Endothelial cell (in vitro differentiated cells): Measurements from ENCODE around the gene CERS4. TPM values are rescaled to one million over a fixed set of nuclear protein-coding genes. Genes with fewer than 3 reads are reported as not detected.
"Not testable (repeated sequence)": the region's sequence is repeated elsewhere in the genome, so short reads cannot be mapped to it uniquely, and the experiment has no call there.

ENCODE experiments used
- DNase-seq: peaks from one replicate; pipeline ENCODE4 v3.0.0; 2021; ENCODE audit warnings: low spot score
- H3K27ac Mint-ChIP-seq: one replicate; pipeline ENCODE4 v1.8.0; 2021; ENCODE audit warnings: mixed read lengths, inconsistent platforms; ENCODE audit not compliant: unreplicated experiment
- H3K27me3 Mint-ChIP-seq: one replicate; pipeline ENCODE4 v1.8.0; 2021; ENCODE audit warnings: mild to moderate bottlenecking, moderate library complexity, mixed read lengths, inconsistent platforms; ENCODE audit not compliant: unreplicated experiment
- H3K36me3 Mint-ChIP-seq: one replicate; pipeline ENCODE4 v1.8.0; 2021; ENCODE audit warnings: mild to moderate bottlenecking, low read depth, mixed read lengths, inconsistent platforms; ENCODE audit not compliant: unreplicated experiment
- H3K4me1 Mint-ChIP-seq: one replicate; pipeline ENCODE4 v1.8.0; 2021; ENCODE audit warnings: mild to moderate bottlenecking, mixed read lengths, inconsistent platforms; ENCODE audit not compliant: unreplicated experiment
- H3K4me3 Mint-ChIP-seq: one replicate; pipeline ENCODE4 v1.8.0; 2021; ENCODE audit warnings: mild to moderate bottlenecking, mixed read lengths, inconsistent platforms; ENCODE audit not compliant: unreplicated experiment
- H3K9me3 Mint-ChIP-seq: one replicate; pipeline ENCODE4 v1.8.0; 2021; ENCODE audit warnings: mixed read lengths, inconsistent platforms; ENCODE audit not compliant: unreplicated experiment
- CTCF ChIP-seq: fragments of 200-600 bp; sonication (generic); IDR thresholded peaks from one replicate; pipeline ENCODE4 v1.5.0; 2021; ENCODE audit warnings: antibody characterized with exemption; ENCODE audit not compliant: unreplicated experiment
- total RNA-seq: library from RNA; stranded (reverse); fragmentation: NEBNext Ultra II Directional; extraction: Animal tissue kit (Norgen Biotek cat#: 25700); gene quantifications from one replicate; pipeline ENCODE4 v1.2.1, GENCODE V29; 2021; ENCODE audit not compliant: unreplicated experiment

The CERS4 gene
- total RNA-seq, 1 donor from 2014 or later, result 34.2 TPM

GRCh38 chr19:8220481-8220880, 11.3 kb downstream of the CERS4 start:
- no peaks in the 10 kb centered on the region for H3K9me3 Mint-ChIP-seq
- no peak overlapping the region for H3K27ac Mint-ChIP-seq
- no peaks in the 10 kb centered on the region for H3K4me1 Mint-ChIP-seq
- no peak for DNase-seq
- H3K36me3 Mint-ChIP-seq, result peaks cover 6% of the 10 kb centered on the region
- TF ChIP-seq CTCF, result no peak
- no peak overlapping the region for H3K4me3 Mint-ChIP-seq
- peaks cover 8% of the 10 kb centered on the region for H3K27me3 Mint-ChIP-seq

- no peak overlapping the region for H3K4me3 Mint-ChIP-seq
Measured at GRCh38 chr19:8221161-8221560, 12.0 kb downstream of the CERS4 start.

GRCh38 chr19:8223442-8223841, 14.3 kb downstream of the CERS4 start:
- not testable (repeated sequence) for H3K9me3 Mint-ChIP-seq, H3K4me3 Mint-ChIP-seq, H3K4me1 Mint-ChIP-seq, H3K27ac Mint-ChIP-seq, H3K27me3 Mint-ChIP-seq, DNase-seq, H3K36me3 Mint-ChIP-seq

More at GRCh38 chr19:8221161-8221560, 12.0 kb downstream of the CERS4 start:
- peaks cover 6% of the 10 kb centered on the region for H3K36me3 Mint-ChIP-seq
- peaks cover 8% of the 10 kb centered on the region for H3K27me3 Mint-ChIP-seq
- H3K27ac Mint-ChIP-seq, result no peak overlapping the region
- no peak for DNase-seq
- H3K4me1 Mint-ChIP-seq, result no peaks in the 10 kb centered on the region
- H3K9me3 Mint-ChIP-seq, result no peaks in the 10 kb centered on the region
- no peak for TF ChIP-seq CTCF

GRCh38 chr19:8224394-8225145, 15.4 kb downstream of the CERS4 start:
- no peaks in the 10 kb centered on the region for H3K36me3 Mint-ChIP-seq

GRCh38 chr19:8231073-8231604, 22.0 kb downstream of the CERS4 start:
- Mint-ChIP-seq H3K4me3 (no peak overlapping the region), H3K36me3 (peaks cover 5% of the 10 kb centered on the region), H3K9me3 (no peaks in the 10 kb centered on the region), H3K4me1 (no peaks in the 10 kb centered on the region), H3K27me3 (no peaks in the 10 kb centered on the region), H3K27ac (no peak overlapping the region)
- no peak for DNase-seq
- no peak for TF ChIP-seq CTCF

More at GRCh38 chr19:8224394-8225145, 15.4 kb downstream of the CERS4 start:
- H3K27me3 Mint-ChIP-seq, result no peaks in the 10 kb centered on the region
- no peaks in the 10 kb centered on the region for H3K4me1 Mint-ChIP-seq
- no peak overlapping the region for H3K27ac Mint-ChIP-seq
- no peaks in the 10 kb centered on the region for H3K9me3 Mint-ChIP-seq
- DNase-seq, result no peak
- no peak overlapping the region for H3K4me3 Mint-ChIP-seq
- TF ChIP-seq CTCF, result no peak
